DMS53 (cell line): ENCODE data around the gene FAM50A.
"Not testable (repeated sequence)": the region's sequence is repeated elsewhere in the genome, so short reads cannot be mapped to it uniquely, and the experiment has no call there.

Experiments
- DNase-seq: peaks from one replicate; lab custom pipeline; 2025; lab: John Stamatoyannopoulos, UW

FAM50A gene

GRCh38 chrX:154443992-154444754 is at the start of gene FAM50A:
TSS of gene FAM50A (plus strand) at chrX:154444141. CDS start at chrX:154444236, 95 bp downstream.
- peak; percentile 87 for DNase-seq

- not testable (repeated sequence) for DNase-seq
These were observed 47.6 kb upstream of the FAM50A start for GRCh38 chrX:154396363-154396762.

DNA sequence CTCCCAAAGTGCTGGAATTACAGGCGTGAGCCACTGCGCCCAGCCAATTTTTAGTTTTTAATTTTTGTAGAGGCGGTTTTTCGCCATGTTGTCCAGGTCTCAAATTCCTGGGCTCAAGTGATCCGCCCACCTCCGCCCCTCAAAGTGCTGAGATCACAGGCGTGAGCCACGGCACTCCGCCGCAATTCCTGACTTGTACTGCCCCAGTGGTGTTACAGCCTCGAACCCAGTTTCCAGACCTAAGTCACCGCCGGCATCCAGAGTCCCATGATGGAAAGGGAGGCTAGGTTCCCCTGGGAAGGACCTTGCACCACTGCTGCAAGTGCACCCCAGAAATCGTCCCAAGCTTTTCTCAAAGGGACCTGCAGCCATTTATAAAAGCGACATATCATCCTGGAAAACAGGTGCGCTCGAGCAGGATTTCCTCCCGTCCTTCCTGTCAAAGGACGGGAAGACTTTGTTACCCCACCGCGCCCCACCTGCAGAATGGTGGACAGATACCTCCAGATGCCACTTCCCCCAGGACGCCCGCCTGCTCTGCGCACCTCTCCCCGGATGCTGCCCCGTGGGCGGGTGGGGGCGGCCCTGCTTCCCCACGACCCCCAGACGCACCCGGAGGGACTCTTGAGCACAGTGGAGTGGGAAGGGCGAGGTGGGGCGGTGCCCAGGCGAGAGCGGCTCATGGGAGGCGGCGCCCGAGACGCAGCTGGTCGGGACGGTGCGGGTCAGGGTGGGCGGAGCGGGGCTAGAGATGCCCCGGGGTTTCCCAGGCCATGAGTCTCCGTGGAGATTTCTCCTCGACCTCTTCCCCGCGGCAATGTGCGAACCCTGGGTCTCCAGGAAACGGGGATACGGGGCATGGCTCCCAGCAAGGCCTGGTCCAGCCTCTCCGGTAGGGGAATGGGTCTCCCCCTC is 46.7 kb upstream of the FAM50A start:
- peak; percentile 91 for DNase-seq

GRCh38 chrX:154397888-154398667 is 45.9 kb upstream of the FAM50A start, which contains the start of gene RPL10:
TSS of gene RPL10 (plus strand) at chrX:154398377. CDS start at chrX:154398520, 143 bp downstream.
- peak; percentile 98 for DNase-seq

GRCh38 chrX:154398668-154399526 is 45.0 kb upstream of the FAM50A start:
- peak; percentile 88 for DNase-seq

DNA sequence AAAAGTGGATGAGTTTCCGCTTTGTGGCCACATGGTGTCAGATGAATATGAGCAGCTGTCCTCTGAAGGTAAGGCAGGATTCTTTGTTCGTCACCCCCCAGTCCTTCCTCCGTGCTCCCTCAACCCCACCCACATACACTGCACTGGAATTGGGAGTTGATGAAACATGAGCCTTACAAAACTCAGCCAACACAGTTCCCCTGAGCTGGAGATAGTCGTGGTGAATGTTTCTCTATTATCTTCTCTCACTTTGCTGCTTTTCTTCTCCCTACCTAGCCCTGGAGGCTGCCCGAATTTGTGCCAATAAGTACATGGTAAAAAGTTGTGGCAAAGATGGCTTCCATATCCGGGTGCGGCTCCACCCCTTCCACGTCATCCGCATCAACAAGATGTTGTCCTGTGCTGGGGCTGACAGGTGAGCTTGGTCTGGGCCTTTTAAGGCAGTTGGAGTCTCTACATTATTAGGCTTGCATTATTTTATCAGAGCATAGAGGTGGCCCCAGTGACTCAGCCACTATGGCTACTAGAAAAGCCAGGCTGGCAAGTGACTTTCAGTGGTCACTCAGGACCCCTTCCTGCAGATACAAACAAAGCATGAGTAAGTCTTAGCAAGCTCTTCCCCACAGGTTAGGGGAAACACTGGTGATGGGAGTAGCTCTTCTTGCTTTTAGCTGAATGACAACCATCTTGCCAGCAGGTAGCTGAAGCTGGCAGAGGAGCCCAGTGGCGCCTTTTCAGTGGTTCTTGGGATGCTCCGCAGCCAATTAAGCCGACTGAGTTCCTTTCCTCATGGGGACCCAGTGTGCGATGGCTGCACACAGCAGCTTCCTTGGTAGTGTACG is 44.2 kb upstream of the FAM50A start:
- DNase-seq: peak; percentile 38

DNA sequence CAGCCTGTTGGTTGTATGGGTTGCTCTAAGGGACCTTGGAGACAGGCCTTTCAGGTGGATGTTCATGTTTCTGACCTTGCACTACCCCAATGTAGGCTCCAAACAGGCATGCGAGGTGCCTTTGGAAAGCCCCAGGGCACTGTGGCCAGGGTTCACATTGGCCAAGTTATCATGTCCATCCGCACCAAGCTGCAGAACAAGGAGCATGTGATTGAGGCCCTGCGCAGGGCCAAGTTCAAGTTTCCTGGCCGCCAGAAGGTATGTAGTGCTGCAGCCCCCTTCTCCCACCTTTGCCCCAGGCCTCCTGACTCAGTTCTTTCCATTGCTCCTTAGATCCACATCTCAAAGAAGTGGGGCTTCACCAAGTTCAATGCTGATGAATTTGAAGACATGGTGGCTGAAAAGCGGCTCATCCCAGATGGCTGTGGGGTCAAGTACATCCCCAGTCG is 43.5 kb upstream of the FAM50A start:
- DNase-seq: not testable (repeated sequence)

DNA sequence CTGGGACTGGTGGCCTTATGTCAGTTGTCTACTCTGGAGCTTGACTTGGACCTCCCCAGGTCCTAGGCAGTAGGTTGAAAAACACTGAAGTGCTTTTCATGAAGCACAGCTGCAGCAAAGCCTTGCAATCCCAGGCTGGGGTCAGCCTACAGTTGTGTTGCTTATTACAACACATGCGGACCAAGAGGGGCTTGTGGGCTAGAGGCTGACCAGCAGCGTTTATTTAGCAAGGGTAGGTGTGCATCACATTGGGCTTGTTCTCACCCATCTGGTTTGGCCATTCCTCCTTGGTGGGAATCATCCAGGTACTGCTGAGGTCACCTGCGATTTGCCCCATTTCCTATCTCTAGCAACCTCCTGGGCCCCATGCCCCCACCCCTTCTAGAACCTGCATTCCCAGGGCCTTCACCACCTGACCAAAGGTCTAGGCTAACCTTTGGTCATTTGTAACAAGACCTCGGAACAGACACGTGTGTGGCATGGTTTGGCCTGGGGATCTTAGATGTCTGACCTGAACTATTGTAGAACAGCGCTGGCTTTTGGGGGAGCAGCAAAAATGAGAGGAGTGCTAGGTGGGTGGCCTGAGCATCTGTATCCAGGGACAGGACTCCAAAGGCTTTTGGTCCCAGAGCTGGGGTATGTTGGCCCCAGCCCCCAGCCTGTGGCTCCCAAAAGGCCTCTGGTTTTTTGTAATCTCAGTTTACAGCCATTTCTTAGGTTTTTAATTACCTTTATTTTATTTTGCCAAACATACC is 42.7 kb upstream of the FAM50A start:
- DNase-seq: peak; percentile 82

DNA sequence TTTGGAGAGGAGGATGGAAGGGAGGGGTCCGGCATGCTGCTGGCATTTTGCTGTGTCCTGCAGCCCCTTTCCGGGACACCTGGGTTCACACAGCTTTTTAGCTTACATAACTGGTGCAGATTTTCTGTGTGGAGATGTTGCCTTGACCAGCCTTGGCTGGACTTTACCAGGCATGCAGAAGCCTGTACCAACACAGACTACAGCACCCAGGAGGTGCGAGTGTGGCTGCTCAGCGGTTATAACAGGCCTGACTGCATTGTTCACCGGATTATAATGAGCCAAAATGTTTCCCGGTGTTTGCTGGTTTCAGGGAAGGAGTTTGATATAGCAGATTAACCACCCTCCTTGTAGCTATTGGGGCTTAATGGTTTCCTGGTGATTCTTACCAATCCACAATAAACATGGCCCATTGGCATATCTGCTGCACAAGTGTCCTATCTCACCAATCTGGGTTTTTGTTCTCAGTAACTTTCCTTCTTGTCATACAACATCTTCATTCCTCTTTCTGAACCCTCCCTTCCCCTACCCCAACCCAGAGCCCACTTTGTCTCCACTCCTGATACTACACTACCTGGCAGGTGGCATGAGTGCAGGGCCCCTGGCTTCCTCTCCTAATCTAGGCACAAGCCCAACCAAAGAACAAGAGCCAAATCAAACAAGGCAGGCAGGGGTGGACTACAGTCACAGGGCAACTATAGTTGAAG is 41.9 kb upstream of the FAM50A start:
- peak; percentile 63 for DNase-seq

DNA sequence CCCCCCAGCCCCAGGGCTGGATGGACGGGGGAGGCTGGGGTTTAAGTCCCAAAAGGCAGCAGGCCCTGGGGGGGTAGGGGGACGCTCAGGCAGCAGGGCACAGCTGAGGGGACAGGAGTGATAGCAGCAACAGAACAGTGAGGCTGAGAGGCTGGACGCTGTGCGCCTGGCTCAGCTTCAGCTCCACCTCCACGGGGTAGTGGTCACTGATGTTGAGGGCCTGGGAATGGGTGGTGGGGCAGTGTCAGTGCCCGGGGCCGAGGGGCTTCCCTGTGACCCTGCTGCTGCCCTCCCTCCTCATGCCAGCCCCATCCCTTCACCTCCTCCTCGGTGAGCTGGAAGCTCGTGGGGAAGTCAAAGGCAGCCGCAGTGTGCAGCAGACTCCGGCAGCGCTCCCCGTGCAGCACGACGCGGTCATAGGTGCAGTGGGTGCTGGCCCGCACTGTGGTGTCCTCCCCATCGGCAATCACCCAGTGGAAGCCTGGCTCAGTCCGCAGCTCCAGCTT is 41.3 kb upstream of the FAM50A start:
- DNase-seq: no peak

GRCh38 chrX:154403192-154403591 is 40.7 kb upstream of the FAM50A start:
- DNase-seq: no peak

GRCh38 chrX:154403858-154404257 is 40.1 kb upstream of the FAM50A start:
- no peak for DNase-seq

GRCh38 chrX:154404625-154405192 is 39.2 kb upstream of the FAM50A start:
- no peak for DNase-seq

DNA sequence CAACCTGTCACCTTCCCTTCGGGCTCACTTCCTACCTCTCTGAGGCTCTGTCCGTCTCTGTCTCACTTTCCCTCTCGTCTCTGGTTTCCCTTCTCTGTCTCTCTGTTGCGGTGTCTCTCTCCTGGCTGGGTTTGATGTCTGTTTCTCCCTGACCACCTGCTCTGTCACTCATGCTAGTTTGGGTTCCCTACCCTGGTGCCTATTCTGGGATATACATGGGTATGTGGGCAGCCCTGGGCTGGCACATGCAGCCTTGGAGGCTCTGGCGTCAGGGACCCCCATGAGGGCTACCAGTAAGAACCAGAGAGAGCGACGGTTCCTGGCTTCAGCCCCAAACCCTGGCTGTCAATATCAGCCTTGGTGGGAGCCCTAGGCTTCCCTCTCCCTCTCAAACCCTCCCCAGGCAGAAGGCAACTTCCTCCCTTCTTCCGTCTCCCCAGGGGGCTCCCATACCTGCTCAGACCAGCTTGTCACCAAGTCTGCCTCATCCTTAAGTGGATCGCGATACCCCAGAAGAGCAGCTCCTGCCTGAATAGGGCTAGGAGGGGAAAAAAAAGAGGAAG is 35.2 kb upstream of the FAM50A start:
- DNase-seq: no peak

- no peak for DNase-seq
These were observed 34.6 kb upstream of the FAM50A start, which contains the start of gene DNASE1L1 for GRCh38 chrX:154409222-154409871. TSS of gene DNASE1L1 (minus strand) at chrX:154409254. CDS start at chrX:154405568, 3,686 bp downstream.

DNA sequence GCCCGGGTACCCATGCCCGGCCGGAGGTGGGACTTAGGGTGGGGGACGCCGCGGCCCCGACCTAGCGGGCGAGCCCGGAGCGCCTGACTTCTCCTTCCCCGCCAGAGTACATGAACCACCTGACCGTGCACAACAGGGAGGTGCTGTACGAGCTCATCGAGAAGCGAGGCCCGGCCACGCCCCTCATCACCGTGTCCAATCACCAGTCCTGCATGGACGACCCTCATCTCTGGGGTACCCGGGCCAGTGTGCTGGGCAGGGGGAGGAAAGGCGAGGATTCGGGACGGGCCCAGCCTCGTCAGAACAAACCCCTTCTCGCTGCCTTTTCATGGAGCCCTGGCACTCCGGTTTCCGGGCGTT is 32.0 kb upstream of the FAM50A start:
- peak; percentile 77 for DNase-seq

GRCh38 chrX:154412468-154412867 is 31.5 kb upstream of the FAM50A start:
- no peak for DNase-seq
